Activated effector memory CD4-positive, alpha-beta T cell treated with anti-CD3 and anti-CD28 coated beads, Interleukin-2, amount 50 U/mL, for 16 hours (primary cell): ENCODE data around the gene ARPP21.
"Not testable (repeated sequence)": the region's sequence is repeated elsewhere in the genome, so short reads cannot be mapped to it uniquely, and the experiment has no call there.

ENCODE experiments used
- DNase-seq: peaks from one replicate; pipeline ENCODE4 v3.0.0-alpha.2; 2020

Gene ARPP21

DNA sequence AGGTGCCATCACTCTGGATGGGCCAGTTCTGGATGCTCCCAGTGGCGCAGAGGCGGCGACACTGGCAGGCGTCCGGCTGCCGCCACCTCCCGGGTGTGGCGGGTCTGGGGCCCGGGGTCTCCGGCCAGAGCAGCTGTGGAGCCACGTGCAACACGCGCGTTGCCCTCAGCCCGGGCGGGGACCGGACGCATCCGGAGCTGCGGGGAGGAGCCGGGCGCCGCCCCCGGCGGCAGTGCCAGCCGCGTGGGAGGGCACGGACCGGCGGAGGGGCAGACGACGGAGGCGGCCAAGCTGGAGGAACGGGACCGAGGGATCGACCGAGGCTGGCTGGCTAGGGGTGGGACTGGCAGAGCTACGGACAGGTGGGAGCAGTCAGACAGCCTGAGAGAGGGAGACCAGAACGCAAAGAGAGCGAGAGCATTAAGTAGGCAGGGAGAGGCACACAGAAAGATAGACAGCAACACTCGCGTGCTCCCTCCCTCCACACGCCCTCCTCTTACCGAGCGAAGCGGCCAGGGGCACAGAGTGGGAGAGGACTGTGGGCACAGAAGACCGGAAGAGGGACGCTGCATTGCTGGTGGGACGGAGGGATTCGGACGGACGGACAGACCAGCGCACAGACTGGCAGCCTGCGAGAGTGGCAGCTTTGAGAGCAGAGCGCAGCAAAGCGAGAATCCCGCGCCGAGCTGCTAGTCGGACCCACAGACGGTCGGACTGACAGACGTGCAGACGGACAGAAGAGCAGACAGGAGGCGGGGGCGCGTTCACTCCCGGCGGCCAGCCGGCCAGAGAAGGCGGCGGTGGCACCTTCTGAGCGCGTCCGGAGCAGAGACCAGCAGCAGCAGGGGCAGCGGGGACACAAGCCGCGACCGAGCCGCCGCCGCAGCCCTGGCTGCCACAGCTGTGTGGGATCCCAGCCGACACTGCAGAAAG is at the start of gene ARPP21:
Gene ARPP21, plus strand, starts transcription at position 272 of the 933 bp plus-strand sequence. CDS start 42,227 bp downstream, outside the sequence.
- DNase-seq = no peak

DNA sequence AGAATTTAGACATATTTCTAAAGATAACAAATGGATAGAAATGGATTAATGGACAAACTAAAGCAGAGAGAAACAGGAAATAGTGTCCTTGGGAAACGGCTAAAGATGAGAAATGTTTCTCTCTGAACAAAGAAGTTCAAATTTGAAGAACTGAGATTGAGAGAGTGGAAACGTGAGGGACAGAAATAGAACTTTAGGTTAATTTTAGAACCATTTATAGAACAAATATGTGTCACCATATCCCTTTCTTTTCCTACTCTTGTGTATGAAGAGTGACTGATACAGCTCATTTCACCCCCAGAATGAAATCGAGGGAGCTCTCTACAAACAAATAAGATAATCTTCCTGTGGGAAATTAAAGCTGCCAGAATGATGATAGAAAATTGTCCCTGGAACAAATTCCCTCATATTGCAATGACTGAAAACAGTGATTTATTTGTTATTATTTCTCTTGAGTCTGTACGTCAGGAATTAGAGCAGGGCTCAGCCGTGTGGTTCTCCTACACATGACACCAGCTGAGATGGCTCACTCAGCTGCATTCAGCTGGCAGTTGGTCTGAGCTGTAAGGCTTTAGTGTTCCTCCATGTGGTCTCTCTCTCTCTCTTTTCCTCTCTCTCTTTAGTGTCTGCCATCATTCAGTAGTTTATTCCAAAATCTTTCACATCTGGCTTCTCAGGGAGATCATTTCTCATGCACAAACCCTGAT is 46.6 kb upstream of the ARPP21 start:
- DNase-seq = no peak

DNA sequence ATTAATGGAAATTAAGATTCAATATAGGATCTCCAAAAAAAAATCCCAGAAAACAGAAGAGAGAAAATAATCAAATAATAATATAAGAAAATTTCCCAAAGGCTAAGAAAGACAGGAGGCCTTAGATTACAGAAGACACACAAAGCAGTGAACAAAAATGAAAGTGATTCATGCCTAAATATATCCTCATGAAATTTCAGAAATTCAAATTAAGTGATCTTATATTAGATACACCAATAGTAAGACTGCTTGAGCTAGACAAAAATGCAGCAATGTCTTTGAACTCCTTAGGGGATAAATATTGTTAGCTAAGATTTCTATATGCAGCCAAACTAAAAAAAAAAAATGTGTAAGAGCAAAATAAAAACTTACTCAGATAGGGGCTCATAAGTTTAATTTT is 44.6 kb upstream of the ARPP21 start:
- no peak for DNase-seq

DNA sequence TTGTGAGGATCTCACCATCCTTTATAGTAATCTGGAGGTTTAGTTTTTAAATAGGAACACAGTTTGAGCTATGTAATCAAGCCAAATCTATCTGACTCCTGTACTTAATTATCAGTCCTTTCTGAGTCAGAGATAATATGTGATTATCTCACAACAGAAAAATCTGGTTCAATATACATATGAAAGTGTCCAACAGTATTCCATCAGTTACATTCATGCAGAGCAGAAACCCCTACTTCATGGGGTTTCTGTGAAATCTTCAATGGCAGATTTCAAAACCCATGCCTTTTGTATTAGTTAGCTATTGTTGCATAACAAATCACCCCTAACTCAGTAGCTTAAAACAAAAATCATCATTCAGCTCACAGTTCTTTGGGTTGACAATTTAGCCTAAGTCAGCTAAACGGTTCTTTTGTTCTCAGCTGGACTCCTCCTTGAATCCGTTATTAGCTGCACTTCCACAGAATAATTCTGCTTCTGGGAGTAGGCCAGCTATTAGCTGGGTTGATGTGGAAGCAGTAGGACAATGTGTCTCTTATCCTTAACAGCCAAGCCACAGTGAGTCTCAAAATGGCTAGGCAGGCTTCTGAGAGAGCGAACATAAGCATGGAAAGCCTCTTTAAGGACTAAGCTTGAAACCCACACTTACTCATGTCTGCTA is 42.9 kb upstream of the ARPP21 start:
- no peak for DNase-seq

DNA sequence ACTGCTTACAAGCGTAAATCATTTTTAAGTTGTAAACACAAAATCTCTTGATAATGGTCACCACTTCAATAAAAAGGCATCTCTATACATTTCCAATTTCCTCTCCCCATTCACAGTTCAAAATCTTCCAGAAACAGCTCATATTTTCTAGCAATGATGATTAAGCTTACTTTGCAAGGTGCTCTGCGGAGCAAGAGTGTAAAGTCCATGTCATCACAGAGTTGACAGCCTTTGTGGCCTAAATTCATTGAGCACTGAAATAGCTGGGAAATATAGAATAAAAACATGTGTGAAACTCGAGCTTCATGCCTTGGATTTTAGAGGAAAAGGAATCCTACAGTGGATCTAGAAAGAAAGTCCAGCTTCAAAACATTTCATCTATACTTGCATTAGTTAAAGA is 41.8 kb upstream of the ARPP21 start:
- no peak for DNase-seq

DNA sequence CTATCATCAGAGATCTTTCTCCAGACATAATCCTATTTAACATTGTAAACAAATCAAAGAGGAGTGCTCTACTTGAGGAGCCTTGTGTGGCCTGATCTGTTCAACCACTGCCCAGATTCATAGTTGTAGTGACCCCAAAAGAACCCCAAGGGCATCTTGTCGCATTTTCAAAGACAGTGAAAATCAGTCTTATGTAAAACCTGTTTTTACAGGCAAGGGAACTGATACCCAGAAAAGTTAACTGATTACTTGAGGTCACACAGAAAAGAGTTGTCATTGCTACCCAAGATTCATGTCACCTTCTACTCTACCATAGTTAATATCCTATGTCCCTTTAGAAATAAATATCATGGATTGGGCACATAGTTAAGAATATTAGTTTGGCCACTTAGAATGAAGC is 40.5 kb upstream of the ARPP21 start:
- no peak for DNase-seq

DNA sequence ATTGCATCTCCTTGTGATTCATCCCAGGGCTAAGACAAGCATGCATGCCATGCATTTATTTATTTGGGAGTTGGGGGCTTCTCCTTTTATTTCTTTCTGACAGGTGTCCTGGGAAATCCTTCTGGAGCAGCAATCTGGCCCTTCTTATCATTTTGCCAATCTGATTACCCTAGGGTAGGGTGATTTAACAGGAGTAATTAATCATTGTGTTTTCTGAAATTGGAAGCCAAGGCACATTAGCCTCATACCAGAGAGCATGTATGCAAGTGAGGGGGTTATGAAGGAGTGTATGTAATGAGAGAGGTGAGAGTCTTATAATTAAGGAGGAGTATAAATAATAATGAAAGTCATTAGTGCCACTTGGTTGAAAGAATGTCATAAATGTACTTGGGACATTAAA is 37.4 kb upstream of the ARPP21 start:
- DNase-seq = no peak

DNA sequence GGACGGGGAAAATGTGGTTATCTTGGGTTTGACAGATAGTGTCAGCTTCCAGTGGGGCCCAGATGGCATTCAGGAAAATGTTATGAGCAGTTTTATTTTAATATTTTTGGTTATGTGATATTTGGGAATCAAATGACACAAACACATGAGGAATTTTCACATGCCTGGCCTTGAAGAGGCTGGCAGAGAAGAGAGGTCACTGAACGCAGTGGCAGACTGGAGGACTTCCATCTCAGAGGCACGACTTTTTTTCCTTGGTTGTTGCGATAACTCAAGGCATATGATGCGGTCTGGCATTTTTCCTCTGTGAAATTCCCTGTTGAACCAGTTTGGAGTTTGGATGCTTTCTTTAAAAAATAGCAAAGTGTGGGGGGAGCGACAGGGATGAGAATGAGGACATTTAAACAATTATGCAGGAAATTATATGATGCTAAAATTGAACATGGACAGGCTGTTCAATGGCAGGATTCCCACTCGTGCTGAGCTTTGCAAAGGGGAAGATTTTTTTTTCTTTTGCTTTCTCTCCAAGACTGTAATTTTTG is 36.9 kb upstream of the ARPP21 start:
- DNase-seq = no peak

DNA sequence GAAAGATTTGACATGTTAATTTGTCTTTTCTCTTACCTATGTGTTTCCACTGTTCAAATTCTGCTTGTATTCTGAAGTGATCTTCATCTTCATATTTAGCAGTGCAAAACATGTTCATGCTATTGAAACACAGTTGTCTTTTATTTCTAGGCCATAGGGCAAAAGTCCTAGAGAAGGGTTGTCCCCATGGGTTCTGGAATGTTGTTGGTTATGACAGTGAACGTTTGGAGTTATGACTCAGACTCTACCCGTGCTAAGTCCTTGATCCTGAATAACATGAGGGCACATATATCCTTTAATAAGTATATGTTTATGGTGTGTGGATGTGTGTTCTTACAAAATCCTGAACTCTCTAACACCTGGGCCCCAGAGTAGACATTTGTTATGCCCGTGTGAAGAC is 23.0 kb upstream of the ARPP21 start:
- DNase-seq = no peak

DNA sequence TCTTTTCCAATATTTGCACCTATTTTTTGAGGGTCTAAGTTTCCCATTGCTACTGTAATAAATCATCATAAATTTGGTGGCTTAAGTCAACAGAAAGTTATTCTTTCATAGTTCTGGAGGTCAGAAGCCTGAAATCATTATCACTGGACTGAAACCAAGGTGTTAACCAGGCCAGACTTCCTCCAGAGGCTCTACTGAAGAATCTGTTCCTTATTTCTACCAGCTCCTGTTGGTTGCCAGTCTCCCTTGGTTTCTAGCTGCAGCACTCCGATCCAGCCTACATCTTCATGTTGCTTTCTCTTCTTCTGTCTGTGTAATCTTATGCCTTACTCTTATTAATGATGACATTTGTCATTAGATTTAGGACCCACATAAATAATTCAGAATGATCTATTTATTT is 22.0 kb upstream of the ARPP21 start:
- DNase-seq = no peak

DNA sequence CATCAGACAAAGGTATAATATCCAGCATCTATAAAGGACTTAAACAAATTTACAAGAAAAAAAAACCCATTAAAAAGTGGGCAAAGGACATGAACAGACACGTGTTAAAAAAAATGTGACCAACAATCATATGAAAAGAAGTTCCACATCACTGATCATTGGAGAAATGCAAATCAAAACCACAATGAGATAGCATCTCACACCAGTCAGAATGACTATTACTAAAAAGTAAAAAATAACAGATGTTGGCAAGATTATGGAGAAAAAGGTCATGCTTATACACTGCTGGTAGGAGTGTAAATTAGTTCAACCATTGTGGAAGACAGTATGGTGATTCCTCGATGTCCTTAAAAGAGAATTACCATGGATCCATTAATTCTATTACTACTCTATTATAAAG is 19.1 kb upstream of the ARPP21 start:
- DNase-seq = not testable (repeated sequence)

DNA sequence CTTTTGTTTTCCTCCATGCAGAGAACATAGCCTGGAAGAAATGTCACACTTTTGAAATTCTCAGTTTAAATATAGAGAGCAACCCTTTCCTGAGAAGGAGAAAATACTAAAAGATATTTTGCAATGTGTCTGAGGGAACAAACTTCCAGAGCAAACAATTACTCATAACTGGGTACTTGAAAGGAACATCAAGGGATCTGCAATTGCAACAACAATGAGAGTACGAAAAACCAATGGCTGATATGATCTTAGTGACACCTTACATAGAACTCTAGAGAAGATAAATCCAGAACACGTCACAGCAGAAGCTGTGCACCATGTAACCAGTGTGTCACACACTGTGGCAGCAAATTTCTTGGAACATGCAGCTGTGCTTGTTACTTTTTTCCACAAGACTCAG is 14.6 kb upstream of the ARPP21 start:
- no peak for DNase-seq

DNA sequence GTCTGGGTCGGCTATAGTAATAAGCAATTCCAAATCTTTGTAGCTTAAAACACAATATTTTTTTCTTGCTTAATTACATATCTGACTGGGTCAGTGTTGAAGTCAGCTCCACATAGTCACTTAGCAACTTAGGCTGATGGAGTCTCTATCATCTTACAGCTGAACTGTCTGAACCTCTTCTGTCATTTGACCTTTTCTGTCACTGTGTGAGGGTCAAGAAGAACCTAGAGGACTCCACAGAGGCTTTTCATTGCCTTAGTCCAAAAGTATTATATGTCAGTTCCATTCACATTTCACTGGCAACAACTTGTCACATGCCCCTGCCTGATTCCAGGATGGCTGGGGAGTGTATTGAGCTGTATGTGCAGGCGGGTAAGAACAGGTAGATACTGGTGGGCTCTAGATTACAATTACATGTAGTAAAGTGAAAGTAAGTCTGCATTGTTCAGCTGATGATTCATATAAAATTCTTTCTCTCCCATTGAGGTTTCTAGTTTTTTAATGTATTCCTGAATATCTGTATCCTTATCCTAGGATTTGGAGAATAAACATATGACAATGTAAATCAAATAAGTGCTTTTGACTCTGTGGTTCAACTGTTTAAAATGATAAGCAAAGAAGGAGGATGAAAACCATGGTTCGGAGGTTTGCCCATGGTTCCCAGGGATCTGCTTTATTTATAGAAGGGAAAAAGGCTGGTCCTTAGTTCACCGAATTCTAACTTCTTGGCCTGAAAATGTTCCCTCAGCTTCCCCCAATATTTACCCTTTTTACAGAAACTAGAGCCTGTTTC is 5.8 kb upstream of the ARPP21 start:
- no peak for DNase-seq

DNA sequence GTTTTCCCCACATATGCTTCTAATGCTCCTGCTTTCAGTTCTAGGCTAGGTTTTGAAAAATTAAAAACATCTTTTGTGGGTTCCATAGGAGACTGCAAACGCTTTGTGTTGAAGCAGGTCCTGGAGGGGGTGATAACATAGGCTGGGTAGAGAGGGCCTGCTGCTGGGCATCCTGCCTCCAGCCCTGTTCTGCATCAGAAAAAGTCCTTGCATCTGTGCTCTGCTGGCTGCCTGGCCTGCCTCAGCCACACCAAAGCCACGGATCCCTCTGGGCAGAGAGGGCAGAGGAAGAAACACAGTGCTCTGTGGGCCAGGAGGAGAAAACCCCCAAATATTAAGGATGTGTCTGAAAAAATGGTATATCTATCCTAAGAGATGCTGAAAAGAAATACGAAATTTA is 3.9 kb upstream of the ARPP21 start:
- DNase-seq = no peak

DNA sequence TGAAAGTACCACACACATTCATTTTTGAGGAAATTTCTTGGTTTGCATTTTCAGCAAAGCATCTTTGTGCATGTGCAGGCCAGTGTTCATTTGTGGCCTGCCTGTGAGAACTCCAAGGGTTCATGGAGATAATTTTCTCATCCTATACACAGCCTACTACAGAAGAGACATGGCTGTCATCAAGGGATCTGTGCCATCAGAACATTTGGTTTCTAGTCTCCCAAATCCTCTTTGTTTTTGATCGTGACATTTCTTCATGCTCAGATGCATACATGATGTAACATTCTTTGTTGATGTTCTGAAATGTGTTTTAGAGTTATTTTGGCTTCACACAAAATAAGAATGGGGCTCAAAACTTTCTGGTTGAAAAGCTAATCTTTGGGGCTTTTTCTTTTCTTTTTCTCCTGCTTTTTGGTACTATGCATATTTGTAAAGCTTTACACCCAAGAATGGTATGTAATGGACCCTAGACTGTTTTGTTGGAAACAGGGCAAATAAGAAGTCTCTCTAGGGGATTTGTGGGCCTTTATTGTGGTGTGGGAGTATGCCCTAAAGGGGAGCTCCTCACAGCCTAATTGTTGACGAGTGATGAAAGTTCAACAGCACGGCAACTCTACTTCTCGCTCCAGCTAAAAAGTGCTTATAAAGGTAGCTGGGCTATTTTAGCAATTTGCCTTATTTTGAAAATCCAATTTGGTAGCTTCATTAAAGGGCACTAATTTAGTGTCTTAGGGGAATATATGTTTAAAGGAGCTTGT is 3.2 kb upstream of the ARPP21 start:
- DNase-seq = no peak

DNA sequence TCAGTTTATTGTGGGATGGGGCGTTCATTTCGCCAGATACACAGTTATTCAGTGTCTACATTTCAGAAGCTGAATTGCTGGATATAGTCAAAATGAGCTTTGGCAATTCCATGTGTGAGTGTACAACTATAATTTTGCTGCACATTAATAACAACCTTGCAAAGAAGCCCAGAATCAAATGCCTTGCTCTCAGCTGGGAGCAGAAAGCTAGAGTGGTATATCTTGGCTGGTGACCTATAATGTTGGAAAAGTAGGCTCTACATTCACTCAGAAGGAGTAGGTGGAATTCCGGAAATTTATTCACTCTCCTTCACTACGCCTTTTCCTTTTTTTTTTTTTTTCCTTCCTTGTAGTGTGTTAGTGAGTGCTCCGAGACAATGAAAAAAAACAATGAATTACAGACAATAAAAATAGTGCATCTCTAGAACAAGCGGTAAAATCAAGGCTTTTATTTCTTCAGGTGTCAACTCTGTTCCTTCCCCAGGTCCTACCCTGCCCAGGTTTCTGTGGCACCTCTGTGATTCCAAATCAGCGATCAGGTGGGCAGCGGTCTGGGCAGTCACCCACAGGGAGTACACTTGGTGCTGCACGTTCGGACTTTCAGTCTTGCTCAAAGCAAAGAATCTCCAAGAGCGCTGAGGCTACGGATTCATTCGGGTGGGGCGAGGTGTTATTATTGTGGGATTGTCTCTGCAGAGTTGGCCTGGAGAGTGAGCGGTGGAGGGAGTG is 910 bp upstream of the ARPP21 start:
- DNase-seq = no peak

DNA sequence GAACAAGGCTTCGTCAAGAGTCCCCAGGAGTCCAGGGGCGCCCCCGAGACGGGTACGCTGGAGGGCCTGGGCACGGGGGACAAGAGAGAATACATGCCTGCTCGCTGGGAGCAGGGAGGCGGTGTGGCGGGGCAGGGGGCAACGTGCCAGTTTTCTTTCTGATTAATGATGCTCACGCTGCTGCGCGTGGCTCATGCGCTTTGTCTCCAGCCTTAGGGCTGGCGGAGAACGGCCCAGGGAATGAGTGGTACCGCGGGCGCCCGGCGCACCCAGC is 408 bp upstream of the ARPP21 start:
- no peak for DNase-seq

DNA sequence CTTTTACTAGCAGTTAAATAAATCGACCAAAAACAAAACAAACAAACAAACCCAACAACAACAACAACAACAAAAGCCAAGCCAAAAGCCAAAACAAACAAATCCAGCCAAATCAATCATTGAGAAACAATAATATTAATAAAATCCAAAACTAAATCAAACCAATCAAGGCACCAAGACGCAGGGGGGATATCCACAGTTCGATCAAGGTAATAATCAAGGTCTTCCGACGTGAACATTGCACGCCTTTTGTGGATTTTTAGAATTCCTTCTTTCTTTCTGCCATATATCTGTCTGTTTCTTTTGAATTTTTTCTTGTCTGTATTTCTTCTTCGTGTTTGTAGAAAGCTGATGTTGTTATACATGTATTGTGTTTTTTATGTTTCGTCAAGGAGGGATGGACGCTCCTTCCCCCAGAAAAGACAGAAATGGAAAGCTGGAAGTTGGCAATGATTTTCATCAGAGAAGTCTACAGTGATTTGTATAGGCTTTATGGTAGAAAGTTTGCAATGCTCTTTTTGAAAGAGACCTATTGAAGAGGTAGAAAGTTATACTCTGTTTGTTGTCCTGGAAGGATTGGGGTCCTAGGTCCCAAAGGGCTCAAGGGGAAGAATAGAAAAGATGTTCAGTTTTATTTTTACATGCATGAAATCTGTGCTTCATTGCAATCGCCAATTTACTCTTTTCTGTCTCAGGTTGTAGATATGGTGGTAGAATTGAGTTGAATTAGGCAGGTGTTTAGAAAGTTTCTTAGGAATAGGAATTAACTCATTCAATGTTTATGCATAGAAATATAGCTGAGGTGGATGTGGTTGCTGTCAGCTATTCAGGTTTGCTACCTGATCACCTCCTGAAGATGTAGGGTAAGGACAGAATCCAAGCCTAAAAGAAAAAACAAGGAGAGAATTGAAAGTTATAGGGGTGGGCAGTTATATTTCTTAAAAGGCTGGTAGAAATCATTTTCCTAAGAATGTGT is 1.2 kb downstream of the ARPP21 start:
- DNase-seq = no peak

DNA sequence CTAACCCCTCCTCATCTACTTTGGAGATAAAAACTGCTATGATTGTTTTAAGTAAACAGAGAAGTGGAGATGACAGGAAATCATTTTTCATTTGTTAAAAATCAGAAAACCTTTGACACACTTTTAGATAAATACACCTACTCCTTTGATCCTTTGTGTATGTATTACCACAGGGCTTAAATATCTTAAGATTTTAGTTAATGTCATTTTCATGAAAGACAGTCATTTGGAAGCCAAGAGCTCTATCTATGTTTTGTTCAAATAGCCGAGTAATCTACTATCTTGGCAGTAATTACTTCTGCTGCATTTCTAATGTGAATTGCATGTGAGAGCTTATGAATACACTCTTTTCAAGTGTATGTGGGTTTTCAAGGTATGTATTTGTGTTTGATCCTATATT is 2.0 kb downstream of the ARPP21 start:
- no peak for DNase-seq

DNA sequence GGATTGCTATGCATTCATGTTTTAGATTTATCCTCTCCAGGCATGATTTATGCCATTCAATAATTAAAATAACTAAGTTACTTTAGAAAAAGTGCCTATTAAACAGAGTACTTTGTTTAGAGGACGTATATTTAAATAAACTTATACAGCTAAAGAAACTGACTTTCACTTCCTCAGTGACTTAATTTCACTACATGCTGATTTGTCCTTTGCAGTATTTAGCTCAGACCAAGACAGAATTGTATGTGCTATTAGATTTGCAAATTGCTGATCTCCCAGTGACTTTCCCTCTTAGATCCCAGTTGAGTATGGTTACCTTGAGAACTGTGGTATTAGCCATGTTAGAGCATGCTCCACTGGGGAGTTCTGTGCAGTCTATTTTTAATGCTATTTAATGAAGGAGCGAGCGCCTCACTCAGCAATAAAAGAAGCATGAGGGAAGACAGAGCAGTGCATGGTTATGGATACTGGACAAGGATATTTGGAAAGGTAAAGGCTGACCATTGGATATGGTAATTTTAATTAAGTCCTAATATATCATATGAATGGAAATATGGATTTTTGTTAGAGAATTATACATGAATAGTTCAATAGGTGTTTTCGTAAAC is 2.7 kb downstream of the ARPP21 start:
- no peak for DNase-seq
